ENCODE results near the gene CHAF1B. TPM values are rescaled to one million over a fixed set of nuclear protein-coding genes. Genes with fewer than 3 reads are reported as not detected.

CHAF1B gene
- total RNA-seq, 1 experiment from 2014 or later, result 20.7 TPM

- TF ChIP-seq NFYB (CRISPR knock-in tag; conservative IDR thresholded peaks at IDR 0.05; ENCODE audit: low read depth) (no peak), ZBTB43 (CRISPR knock-in tag; IDR thresholded peaks at IDR 0.05) (no peak), IRF1 (CRISPR knock-in tag; IDR thresholded peaks at IDR 0.05) (no peak), CREB1 (CRISPR knock-in tag; IDR thresholded peaks at IDR 0.05) (no peak), NR2C2 (CRISPR knock-in tag; IDR thresholded peaks at IDR 0.05) (no peak)
- TF ChIP-seq, protein P1, sequence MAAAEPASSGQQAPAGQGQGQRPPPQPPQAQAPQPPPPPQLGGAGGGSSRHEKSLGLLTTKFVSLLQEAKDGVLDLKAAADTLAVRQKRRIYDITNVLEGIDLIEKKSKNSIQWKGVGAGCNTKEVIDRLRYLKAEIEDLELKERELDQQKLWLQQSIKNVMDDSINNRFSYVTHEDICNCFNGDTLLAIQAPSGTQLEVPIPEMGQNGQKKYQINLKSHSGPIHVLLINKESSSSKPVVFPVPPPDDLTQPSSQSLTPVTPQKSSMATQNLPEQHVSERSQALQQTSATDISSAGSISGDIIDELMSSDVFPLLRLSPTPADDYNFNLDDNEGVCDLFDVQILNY (CRISPR knock-in tag; IDR thresholded peaks at IDR 0.05), result no peak
- TF ChIP-seq, protein P2, sequence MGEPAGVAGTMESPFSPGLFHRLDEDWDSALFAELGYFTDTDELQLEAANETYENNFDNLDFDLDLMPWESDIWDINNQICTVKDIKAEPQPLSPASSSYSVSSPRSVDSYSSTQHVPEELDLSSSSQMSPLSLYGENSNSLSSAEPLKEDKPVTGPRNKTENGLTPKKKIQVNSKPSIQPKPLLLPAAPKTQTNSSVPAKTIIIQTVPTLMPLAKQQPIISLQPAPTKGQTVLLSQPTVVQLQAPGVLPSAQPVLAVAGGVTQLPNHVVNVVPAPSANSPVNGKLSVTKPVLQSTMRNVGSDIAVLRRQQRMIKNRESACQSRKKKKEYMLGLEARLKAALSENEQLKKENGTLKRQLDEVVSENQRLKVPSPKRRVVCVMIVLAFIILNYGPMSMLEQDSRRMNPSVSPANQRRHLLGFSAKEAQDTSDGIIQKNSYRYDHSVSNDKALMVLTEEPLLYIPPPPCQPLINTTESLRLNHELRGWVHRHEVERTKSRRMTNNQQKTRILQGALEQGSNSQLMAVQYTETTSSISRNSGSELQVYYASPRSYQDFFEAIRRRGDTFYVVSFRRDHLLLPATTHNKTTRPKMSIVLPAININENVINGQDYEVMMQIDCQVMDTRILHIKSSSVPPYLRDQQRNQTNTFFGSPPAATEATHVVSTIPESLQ (CRISPR knock-in tag; IDR thresholded peaks at IDR 0.05), result no peak
- TF ChIP-seq, protein P3, sequence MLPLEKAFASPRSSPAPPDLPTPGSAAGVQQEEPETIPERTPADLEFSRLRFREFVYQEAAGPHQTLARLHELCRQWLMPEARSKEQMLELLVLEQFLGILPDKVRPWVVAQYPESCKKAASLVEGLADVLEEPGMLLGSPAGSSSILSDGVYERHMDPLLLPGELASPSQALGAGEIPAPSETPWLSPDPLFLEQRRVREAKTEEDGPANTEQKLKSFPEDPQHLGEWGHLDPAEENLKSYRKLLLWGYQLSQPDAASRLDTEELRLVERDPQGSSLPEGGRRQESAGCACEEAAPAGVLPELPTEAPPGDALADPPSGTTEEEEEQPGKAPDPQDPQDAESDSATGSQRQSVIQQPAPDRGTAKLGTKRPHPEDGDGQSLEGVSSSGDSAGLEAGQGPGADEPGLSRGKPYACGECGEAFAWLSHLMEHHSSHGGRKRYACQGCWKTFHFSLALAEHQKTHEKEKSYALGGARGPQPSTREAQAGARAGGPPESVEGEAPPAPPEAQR (CRISPR knock-in tag; IDR thresholded peaks at IDR 0.05), result no peak
Observed at GRCh38 chr21:36446301-36446700, 61.1 kb downstream of the CHAF1B start (continued).

DNA sequence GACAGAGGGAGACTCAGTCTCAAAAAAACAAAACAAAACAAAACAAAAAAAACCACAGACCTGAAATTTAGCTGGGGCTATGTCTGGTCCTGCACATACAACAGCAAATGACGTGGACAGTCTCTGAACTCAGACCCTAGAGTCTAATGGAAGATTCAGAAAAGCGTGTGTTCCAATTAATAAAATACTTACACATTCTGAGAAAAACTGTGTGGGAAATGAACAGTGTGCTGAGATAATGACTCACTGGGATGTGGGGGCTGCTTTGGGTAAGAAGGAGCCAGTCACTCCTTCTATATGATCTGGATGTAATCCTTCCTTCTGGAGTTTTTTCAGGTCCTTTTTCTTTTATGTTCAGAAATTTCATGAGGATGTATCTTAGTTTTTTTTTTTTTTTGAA is 65.3 kb downstream of the CHAF1B start:
- H3K9me3 Mint-ChIP-seq, result no peaks in the 10 kb centered on the region; the same call in 1 of the 2 replicates
- H3K27me3 Mint-ChIP-seq (ENCODE audit: low read depth), result peaks cover 3% of the 10 kb centered on the region; the same call in 1 of the 2 replicates
- CTCF ChIA-PET, result interaction anchor here (0.6 kb wide), 1 partner anchor 29 kb away, joined by 3 read pairs; the partner anchor contains the start of gene CLDN14
- no peaks in the 10 kb centered on the region for H3K36me3 Mint-ChIP-seq
- DNase-seq (ENCODE audit: low spot score), result no peak
- peaks cover 21% of the 10 kb centered on the region for H3K4me1 Mint-ChIP-seq
- no peak overlapping the region for H3K4me3 Mint-ChIP-seq
- ATAC-seq, result no peak
- no peak overlapping the region for H3K27ac Mint-ChIP-seq
- POLR2A ChIA-PET, result no interaction called here
- TF ChIP-seq, protein P4, sequence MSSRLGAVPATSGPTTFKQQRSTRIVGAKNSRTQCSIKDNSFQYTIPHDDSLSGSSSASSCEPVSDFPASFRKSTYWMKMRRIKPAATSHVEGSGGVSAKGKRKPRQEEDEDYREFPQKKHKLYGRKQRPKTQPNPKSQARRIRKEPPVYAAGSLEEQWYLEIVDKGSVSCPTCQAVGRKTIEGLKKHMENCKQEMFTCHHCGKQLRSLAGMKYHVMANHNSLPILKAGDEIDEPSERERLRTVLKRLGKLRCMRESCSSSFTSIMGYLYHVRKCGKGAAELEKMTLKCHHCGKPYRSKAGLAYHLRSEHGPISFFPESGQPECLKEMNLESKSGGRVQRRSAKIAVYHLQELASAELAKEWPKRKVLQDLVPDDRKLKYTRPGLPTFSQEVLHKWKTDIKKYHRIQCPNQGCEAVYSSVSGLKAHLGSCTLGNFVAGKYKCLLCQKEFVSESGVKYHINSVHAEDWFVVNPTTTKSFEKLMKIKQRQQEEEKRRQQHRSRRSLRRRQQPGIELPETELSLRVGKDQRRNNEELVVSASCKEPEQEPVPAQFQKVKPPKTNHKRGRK (CRISPR knock-in tag; IDR thresholded peaks at IDR 0.05; ENCODE audit: borderline replicate concordance), result no peak
- TF ChIP-seq GABPB1 (CRISPR knock-in tag; IDR thresholded peaks at IDR 0.05), result no peak
- TF ChIP-seq CREB1 (CRISPR knock-in tag; IDR thresholded peaks at IDR 0.05), result no peak
- no peak for TF ChIP-seq ZNF317 (CRISPR knock-in tag; IDR thresholded peaks at IDR 0.05; ENCODE audit: borderline replicate concordance, low read depth)
- no peak for TF ChIP-seq ATF3 (CRISPR knock-in tag; conservative IDR thresholded peaks at IDR 0.05)
- TF ChIP-seq, protein P5, sequence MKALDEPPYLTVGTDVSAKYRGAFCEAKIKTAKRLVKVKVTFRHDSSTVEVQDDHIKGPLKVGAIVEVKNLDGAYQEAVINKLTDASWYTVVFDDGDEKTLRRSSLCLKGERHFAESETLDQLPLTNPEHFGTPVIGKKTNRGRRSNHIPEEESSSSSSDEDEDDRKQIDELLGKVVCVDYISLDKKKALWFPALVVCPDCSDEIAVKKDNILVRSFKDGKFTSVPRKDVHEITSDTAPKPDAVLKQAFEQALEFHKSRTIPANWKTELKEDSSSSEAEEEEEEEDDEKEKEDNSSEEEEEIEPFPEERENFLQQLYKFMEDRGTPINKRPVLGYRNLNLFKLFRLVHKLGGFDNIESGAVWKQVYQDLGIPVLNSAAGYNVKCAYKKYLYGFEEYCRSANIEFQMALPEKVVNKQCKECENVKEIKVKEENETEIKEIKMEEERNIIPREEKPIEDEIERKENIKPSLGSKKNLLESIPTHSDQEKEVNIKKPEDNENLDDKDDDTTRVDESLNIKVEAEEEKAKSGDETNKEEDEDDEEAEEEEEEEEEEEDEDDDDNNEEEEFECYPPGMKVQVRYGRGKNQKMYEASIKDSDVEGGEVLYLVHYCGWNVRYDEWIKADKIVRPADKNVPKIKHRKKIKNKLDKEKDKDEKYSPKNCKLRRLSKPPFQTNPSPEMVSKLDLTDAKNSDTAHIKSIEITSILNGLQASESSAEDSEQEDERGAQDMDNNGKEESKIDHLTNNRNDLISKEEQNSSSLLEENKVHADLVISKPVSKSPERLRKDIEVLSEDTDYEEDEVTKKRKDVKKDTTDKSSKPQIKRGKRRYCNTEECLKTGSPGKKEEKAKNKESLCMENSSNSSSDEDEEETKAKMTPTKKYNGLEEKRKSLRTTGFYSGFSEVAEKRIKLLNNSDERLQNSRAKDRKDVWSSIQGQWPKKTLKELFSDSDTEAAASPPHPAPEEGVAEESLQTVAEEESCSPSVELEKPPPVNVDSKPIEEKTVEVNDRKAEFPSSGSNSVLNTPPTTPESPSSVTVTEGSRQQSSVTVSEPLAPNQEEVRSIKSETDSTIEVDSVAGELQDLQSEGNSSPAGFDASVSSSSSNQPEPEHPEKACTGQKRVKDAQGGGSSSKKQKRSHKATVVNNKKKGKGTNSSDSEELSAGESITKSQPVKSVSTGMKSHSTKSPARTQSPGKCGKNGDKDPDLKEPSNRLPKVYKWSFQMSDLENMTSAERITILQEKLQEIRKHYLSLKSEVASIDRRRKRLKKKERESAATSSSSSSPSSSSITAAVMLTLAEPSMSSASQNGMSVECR (CRISPR knock-in tag; IDR thresholded peaks at IDR 0.05; ENCODE audit: borderline replicate concordance), result no peak
- no peak for TF ChIP-seq JUN (CRISPR knock-in tag; IDR thresholded peaks at IDR 0.05)
- no peak for TF ChIP-seq CTCF (IDR thresholded peaks at IDR 0.05)
- TF ChIP-seq ETV6 (CRISPR knock-in tag; IDR thresholded peaks at IDR 0.05), result no peak
- TF ChIP-seq AFF4 (CRISPR knock-in tag; IDR thresholded peaks at IDR 0.05; ENCODE audit: borderline replicate concordance), result no peak

All from WTC11 (cell line).